ENCODE data around the gene RCAN1. TPM values are rescaled to one million over a fixed set of nuclear protein-coding genes. Genes with fewer than 3 reads are reported as not detected.

The RCAN1 gene
- total and polyA plus RNA-seq, 7 donors: 24.9 to 94.9 (median 38.4) TPM

DNA sequence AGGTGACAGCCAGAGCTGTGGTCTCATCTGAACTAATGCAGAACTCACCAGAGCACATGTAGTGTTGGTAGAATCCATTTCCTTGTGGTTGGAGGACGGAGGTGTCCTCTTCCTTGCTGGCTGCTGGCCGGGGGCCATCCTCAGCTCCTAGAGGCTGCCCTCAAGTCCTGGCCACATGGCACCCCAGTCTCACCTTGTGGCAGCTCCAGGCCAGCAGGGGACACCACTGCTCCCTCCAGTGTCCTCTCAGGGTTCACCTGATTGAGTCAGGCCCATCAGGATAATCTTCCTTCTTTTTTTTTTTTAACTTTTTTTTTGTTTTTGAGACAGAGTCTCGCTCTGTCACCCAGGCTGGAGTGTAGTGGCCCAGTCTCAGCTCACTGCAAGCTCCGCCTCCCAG, 105.8 kb downstream of the RCAN1 start:
- ATAC-seq (no peak), DNase-seq (no peak)
- Histone ChIP-seq H3K27ac (no peak overlapping the region), H3K4me1 (no peaks in the 10 kb centered on the region), H3K9me3 (no peaks in the 10 kb centered on the region), H3K27me3 (ENCODE audit: insufficient read depth in 3 of 3, low read length in 2 of 3) (no peaks in the 10 kb centered on the region), H3K4me3 (no peak overlapping the region), H3K36me3 (ENCODE audit: insufficient read depth in 1 of 2, low read depth in 1 of 2) (no peaks in the 10 kb centered on the region)
- intact Hi-C loops (cut with DNase I): no loop called here
- 85 to 89% (median 88%) methylated on average over 4 of the region's 4 CpGs for WGBS, 3 donors
- TF ChIP-seq, protein P1, sequence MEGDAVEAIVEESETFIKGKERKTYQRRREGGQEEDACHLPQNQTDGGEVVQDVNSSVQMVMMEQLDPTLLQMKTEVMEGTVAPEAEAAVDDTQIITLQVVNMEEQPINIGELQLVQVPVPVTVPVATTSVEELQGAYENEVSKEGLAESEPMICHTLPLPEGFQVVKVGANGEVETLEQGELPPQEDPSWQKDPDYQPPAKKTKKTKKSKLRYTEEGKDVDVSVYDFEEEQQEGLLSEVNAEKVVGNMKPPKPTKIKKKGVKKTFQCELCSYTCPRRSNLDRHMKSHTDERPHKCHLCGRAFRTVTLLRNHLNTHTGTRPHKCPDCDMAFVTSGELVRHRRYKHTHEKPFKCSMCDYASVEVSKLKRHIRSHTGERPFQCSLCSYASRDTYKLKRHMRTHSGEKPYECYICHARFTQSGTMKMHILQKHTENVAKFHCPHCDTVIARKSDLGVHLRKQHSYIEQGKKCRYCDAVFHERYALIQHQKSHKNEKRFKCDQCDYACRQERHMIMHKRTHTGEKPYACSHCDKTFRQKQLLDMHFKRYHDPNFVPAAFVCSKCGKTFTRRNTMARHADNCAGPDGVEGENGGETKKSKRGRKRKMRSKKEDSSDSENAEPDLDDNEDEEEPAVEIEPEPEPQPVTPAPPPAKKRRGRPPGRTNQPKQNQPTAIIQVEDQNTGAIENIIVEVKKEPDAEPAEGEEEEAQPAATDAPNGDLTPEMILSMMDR (IDR thresholded peaks at IDR 0.05): no peak

DNA sequence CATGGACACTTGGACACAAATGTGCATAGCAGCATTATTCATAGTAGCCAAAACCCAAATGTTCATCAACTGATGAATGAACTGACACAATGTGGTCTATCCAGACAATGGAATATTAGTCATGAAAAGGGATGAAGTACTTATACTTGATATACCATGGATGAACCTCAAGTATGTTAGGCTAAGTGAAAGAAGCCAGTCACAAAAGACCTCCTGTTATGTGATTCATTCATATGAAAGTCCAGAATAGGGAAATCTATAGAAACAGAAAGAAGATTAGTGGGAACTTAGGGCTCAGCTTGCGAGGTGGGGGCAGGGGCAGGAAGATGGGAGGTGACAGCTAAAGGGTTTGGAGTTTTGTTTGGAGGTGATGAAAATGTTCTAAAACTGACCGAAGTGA, 110.3 kb downstream of the RCAN1 start:
- intact Hi-C loops (cut with DNase I): no loop called here

DNA sequence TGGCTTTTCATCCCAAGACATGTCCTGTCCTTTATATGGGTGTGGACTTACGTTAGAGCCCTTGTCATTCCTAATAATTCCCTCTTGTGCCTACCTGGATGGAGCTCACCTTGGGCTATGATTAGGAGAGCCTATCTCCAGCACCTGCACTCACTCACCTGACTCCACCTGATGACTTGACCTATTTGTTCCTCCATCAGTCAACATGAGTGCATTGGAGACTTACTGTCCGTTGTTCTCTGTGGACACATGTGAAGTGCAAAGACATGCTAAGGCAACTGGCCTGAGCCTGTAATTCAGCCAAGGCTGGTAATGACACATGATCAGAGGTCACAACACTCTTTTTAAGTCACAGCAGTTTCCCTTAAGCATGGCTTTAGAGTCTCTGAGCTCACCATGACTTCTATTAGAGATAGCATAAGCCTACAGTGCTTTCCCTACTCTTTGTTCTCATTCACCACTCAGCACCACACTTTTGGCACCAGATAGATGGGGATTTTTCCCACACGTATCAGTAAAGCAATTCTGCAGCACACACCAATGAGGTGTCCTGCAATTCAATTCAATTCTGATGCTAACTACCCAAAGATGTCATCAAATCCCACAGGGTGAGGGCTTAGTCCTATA, 112.3 kb downstream of the RCAN1 start:
- ATAC-seq (no peak), DNase-seq (no peak)
- H3K27me3 ChIP-seq (ENCODE audit: insufficient read depth in 3 of 3, low read length in 2 of 3): no peaks in the 10 kb centered on the region
- no peaks in the 10 kb centered on the region for H3K36me3 ChIP-seq (ENCODE audit: insufficient read depth in 1 of 2, low read depth in 1 of 2)
- 71 to 76% (median 71%) methylated on average over 3 of the region's 3 CpGs for WGBS, 3 donors
- peaks cover 5% of the 10 kb centered on the region for H3K9me3 ChIP-seq
- H3K4me3 ChIP-seq: no peak overlapping the region
- TF ChIP-seq, protein P1 (IDR thresholded peaks at IDR 0.05): no peak
- no peaks in the 10 kb centered on the region for H3K4me1 ChIP-seq
- H3K27ac ChIP-seq: no peak overlapping the region
- intact Hi-C loops (cut with DNase I): no loop called here

More for the DNA sequence above, 110.3 kb downstream of the RCAN1 start:
- no peaks in the 10 kb centered on the region for H3K9me3 ChIP-seq
- TF ChIP-seq, protein P1 (IDR thresholded peaks at IDR 0.05): no peak
- no peaks in the 10 kb centered on the region for H3K27me3 ChIP-seq (ENCODE audit: insufficient read depth in 3 of 3, low read length in 2 of 3)
- H3K36me3 ChIP-seq (ENCODE audit: insufficient read depth in 1 of 2, low read depth in 1 of 2): no peaks in the 10 kb centered on the region
- no peaks in the 10 kb centered on the region for H3K4me1 ChIP-seq
- DNase-seq: no peak
- no peak overlapping the region for H3K4me3 ChIP-seq
- WGBS, 3 donors: 90 to 91% (median 91%) methylated on average over 2 of the region's 2 CpGs
- no peak overlapping the region for H3K27ac ChIP-seq
- no peak for ATAC-seq

DNA sequence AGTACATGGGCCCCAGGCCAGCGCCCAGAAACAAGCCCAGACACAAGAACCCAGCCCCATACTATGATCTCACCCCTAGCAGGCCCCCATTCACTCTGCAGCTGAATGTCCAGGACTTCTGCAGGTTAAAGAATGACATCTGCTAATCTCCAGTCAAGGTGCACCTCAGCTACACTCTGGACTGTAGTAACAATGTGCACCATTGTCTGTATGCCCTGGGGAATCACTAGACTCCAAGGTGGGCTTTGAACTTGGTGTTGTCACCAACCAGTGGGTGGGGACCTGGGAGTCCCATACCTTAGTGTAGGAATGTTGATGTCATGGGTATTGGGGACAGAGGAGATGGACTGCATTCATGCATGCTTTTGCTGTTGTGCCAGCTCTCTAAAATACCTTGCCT, 113.2 kb downstream of the RCAN1 start:
- WGBS, 3 donors: 62 to 91% (median 66%) methylated on average over 1 of the region's 1 CpG
- intact Hi-C loops (cut with DNase I): no loop called here
- Histone ChIP-seq H3K36me3 (ENCODE audit: insufficient read depth in 1 of 2, low read depth in 1 of 2) (no peaks in the 10 kb centered on the region), H3K4me3 (no peak overlapping the region), H3K9me3 (peaks cover 14% of the 10 kb centered on the region), H3K27ac (no peak overlapping the region), H3K4me1 (no peaks in the 10 kb centered on the region), H3K27me3 (ENCODE audit: insufficient read depth in 3 of 3, low read length in 2 of 3) (no peaks in the 10 kb centered on the region)
- TF ChIP-seq, protein P1 (IDR thresholded peaks at IDR 0.05): no peak
- ATAC-seq (no peak), DNase-seq (no peak)

DNA sequence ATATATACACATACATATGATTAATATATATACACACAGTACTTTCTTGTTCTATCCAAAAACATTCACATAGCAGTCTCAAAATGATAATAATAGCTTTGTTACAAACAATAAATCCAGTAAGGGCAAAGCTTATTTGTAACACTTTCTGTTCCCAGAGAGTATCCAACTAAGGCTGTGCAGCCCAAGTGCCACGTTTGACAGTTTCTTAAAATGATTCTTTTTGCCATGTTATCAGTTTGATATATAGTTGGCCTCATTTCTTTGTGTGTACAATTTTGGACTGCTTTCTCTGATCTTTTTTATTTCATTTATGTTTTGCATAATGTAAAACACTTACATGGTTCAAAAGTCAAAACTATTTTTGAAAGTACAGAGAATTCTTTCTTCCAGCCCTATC, 114.7 kb downstream of the RCAN1 start:
- DNase-seq (no peak), ATAC-seq (no peak)
- Histone ChIP-seq H3K27me3 (ENCODE audit: insufficient read depth in 3 of 3, low read length in 2 of 3) (no peaks in the 10 kb centered on the region), H3K9me3 (peaks cover 18% of the 10 kb centered on the region), H3K4me3 (no peak overlapping the region), H3K36me3 (ENCODE audit: insufficient read depth in 1 of 2, low read depth in 1 of 2) (no peaks in the 10 kb centered on the region), H3K4me1 (no peaks in the 10 kb centered on the region), H3K27ac (no peak overlapping the region)
- TF ChIP-seq, protein P1 (IDR thresholded peaks at IDR 0.05): no peak
- intact Hi-C loops (cut with DNase I): no loop called here
- WGBS, 3 donors: 72 to 79% (median 74%) methylated on average over 1 of the region's 1 CpG
